Mammary microvascular endothelial cell (primary cell): ENCODE data around the gene RAB3IP. TPM values are rescaled to one million over a fixed set of nuclear protein-coding genes. Genes with fewer than 3 reads are reported as not detected.

Experiments used
- total RNA-seq: library from RNA; depleted of rRNA; stranded (reverse); fragments of >200 nt; gene quantifications from 2 replicates; pipeline ENCODE4 v1.2.3, GENCODE V29; 2015

Gene RAB3IP
- total RNA-seq: 10.5 and 13.0 TPM in 2 replicates

GRCh38 chr12:69738351-69739286 lies at the start of gene RAB3IP:
Gene RAB3IP (plus strand): TSS chr12:69738860. CDS start chr12:69755409, 16,549 bp downstream.

DNA sequence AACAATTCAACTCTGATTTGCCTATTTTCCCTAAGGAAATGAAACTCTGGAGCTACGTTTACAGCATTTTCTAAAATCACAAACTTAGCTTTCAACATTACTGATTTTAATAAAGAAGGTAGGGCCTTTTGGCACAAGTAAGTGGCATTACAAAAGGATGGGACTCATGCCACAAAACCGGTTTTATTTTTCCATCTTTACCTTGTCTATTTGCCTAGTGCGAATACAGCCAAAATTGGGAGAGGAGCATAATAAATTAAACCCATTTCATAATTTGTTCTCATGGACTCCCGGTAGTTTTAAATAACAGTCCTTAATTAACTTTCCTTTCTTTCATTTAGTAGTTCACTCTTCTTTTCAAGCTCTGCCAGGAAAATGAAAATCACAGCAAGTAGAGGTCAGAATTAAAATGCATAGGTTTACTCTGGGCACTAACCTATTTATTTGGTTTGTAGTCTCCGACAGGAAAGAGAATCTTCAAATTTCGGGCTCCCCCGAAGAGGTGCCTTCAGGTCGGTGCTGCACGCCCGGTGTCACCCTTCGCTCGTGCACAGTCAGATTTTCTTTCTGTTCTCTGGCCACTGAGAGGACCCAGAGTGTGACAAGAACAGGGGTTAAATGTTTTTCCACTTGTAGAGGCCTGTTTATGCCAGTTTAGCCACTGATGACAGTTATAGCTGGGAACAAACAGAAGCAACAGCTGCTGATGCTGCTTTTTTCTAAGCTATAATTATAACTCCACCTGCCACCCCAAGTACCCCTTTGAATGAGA lies 39.7 kb upstream of the RAB3IP start, which contains the start of gene BEST3:
Gene BEST3, minus strand, starts transcription at position 535 of the 772 bp plus-strand sequence. CDS start 1,505 bp downstream, outside the sequence.

GRCh38 chr12:69824966-69825560 lies 86.4 kb downstream of the RAB3IP start, which contains the start of gene MYRFL:
Gene MYRFL (plus strand): TSS chr12:69825227. CDS start chr12:69825518, 291 bp downstream.

Other genes starting within 250 kb of the RAB3IP start
- 213 and 226 TPM in 2 replicates for gene CCT2, start 153.4 kb upstream of the RAB3IP start, total RNA-seq
- not detected in 2 replicates for gene LRRC10, start 128.0 kb upstream of the RAB3IP start, total RNA-seq
- not detected in 2 replicates for gene BEST3, start 39.6 kb upstream of the RAB3IP start, total RNA-seq
- not detected in 2 replicates for gene MYRFL, start 86.4 kb downstream of the RAB3IP start, total RNA-seq